Measurements from ENCODE around the gene GH2.
"Not testable (repeated sequence)": the region's sequence is repeated elsewhere in the genome, so short reads cannot be mapped to it uniquely, and the experiment has no call there.

The GH2 gene

DNA sequence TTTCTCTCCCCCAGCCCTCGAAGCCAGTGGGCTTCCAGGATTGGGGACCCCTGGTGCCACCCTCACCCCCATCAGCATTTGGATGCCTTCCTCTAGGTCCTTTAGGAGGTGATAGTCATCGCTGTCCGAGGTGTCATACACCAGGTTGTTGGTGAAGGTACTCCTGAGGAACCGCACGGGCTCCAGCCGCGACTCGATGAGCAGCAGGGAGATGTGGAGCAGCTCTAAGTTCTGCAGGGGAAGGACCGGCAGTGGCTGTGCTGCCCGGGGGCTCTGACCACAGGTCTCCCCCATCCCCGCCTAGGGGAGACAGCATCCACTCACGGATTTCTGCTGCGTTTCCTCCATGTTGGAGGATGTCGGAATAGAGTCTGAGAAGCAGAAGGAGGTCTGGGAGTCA, 28.4 kb upstream of the GH2 start:
- no peak for DNase-seq

- DNase-seq = not testable (repeated sequence)
Observed at GRCh38 chr17:63909586-63909985, 27.8 kb upstream of the GH2 start.

DNA sequence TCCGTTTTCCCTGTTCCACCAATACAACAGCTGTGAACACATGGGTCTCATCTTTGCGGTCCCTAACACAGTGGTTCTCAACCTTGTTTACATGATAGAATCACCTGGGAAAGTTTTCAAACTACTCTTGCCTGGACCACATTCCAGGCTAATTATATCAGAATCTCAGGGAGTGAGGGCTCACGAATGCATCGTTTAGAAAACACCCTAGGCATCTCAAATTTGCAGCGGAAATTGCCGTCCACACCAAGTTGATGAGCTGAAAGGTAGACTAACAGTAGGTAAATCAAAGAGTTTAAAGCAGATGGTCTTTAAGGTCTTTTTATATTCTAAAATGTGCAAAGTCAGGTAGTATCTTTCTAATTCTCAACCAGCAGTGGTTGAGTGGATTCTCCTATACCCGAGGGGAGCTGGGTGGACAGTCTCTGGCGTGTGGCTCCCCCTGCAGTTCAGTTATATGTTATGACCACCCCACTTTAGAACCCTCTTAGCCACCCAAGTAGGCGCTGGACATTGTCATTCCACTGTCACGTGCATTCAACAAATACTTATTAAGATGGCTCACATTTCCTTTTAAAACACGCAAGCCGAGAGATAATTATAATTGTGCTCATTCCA, 25.5 kb upstream of the GH2 start:
- not testable (repeated sequence) for DNase-seq

DNA sequence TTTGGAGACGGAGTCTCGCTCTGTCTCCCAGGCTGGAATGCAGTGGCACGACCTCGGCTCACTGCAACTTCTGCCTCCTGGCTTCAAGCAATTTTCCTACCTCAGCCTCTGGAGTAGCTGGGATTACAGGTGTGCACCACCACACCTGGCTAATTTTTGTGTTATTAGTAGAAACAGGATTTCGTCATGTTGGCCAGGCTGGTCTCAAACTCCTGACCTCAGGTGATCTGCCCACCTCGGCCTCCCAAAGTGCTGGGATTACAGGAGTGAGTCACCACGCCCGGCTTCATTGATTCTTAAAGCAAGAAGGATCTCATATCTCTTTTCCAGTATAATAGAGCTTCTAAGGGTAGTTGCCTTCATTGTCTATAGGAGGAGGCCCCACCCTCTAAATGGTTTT, 23.1 kb upstream of the GH2 start:
- not testable (repeated sequence) for DNase-seq

GRCh38 chr17:63903787-63904201, 22.1 kb upstream of the GH2 start:
- DNase-seq = not testable (repeated sequence)

GRCh38 chr17:63901971-63902370, 20.2 kb upstream of the GH2 start:
- DNase-seq = not testable (repeated sequence)

GRCh38 chr17:63898899-63899798, 17.4 kb upstream of the GH2 start:
- not testable (repeated sequence) for DNase-seq

GRCh38 chr17:63896524-63897354, 15.0 kb upstream of the GH2 start, which contains the start of gene CSH1:
TSS of gene CSH1 (minus strand) at chr17:63896574. CDS start at chr17:63896511, 63 bp downstream.
- DNase-seq = not testable (repeated sequence)

DNA sequence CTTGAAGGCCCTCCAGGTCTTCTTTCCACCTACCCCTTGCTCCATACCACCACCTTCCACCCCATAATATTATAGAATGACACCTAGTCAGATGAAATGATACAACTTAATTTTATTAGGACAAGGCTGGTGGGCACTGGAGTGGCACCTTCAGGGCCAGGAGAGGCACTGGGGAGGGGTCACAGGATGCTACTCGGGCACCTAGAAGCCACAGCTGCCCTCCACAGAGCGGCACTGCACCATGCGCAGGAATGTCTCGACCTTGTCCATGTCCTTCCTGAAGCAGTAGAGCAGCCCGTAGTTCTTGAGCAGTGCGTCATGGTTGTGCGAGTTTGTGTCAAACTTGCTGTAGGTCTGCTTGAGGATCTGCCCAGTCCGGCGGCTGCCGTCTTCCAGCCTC, 13.1 kb upstream of the GH2 start:
- not testable (repeated sequence) for DNase-seq

DNA sequence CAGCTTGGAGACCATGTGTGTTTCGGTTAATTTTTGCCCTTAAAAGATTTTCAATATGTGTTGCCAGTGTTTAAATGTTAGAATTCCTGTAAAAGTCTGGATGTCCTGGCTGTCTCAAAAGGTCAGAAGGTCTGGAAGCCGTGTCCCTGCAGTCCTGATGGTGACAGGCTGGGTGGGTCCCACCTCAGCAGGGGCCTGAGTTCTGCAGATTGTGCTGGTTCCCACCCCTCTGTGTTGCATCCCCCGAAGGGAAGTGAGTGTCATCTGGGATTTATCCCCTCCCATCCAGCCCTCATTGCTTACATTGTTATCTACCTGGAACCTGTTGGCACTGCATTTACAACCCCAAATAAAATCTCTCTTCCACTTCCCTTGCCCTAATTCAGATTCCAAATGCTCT, 12.3 kb upstream of the GH2 start:
- DNase-seq = not testable (repeated sequence)

DNA sequence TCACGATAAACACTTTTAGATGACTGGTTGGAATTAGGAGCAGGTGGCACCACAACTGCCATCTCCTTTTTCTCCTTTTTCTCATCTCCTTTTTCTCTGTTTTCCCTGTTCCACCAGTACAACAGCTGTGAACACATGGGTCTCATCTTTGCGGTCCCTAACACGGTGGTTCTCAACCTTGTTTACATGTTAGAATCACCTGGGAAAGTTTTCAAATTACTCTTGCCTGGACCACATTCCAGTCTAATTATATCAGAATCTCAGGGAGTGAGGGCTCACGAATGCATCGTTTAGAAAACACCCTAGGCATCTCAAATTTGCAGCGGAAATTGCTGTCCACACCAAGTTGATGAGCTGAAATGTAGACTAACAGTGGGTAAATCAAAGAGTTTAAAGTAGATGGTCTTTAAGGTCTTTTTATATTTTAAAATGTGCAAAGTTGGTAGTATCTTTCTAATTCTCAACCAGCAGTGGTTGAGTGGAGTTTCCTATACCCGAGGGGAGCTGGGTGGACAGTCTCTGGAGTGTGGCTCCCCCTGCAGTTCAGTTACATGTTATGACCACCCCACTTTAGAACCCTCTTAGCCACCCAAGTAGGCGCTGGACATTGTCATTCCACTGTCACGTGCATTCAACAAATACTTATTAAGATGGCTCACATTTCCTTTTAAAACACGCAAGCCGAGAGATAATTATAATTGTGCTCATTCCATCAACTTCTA, 10.7 kb upstream of the GH2 start:
- DNase-seq = not testable (repeated sequence)

DNA sequence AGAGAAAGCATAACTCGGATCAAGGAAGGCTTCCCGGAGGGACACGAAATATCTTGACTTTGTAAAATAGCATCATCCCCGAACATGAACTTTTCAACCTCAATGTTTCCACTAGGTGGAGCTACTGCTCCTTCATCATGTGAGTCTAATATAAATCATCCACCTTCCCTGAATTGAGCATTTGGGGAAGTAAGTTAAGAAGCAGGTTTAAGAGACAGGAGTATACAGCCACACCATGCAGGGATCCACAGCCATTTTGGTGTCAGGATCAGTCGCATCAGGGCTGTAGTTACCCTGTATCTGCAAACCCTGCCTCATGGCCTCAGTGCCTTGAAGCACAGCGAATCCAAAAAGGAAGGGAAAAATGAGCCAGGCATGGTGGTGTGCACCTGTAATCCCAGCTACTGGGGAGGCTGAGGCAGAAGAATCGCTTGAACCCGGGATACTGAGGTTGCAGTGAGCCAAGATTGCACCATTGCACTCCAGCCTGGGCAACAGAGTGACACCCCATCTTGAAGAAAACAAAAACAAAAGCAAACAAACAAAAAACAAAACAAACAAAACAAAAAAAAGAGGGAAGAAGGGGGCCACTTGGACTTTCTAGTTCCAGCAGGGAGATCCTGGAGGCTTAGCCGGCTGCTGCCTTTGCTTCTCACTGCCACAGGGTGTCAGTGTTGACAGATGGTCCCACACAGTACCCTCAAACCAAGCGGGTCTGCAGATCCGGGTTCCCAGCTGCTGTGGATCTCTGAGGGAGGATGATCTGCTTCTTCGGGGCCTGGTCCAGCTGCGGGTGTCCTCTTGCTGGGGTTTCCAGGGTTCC, 7.5 kb upstream of the GH2 start:
- not testable (repeated sequence) for DNase-seq

DNA sequence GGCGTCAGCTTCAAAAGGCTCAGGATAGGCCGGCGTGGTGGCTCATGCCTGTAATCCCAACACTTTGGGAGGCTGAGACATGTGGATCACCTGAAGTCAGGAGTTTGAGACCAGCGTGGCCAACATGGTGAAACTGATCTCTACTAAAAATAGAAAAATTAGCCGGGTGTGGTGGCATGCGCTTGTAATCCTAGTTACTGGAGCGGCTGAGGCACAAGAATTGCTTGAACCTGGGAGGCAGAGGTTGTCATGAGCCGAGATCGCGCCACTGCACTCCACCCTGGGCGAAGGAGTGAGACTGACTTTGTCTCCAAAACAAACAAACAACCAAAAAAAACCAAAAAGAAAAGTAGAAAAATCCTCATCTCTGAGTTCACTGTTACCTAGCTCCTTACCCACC, 3.4 kb upstream of the GH2 start:
- not testable (repeated sequence) for DNase-seq

DNA sequence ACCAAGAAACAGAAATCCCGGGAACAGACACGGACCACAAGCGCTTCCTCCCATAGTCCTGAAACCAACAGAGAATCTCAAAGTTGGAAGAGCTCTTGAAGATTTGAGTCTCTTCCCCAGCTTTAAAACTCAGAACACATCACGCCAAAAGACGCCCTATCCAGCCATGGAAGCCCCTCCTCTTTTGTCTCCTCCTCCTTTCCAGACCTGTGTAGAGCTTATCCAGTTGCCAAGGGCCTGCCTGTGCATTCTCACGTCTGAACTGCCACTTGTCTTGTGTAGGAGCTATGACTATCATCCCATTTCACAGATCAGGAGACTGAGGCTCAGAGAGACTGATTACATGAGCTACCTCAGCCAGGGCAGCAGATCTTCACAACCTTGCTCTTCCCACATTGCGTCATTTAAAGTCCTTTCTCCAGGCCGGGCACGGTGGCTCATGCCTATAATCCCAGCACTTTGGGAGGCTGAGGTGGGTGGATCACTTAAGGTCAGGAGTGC, 932 bp upstream of the GH2 start:
- not testable (repeated sequence) for DNase-seq

DNA sequence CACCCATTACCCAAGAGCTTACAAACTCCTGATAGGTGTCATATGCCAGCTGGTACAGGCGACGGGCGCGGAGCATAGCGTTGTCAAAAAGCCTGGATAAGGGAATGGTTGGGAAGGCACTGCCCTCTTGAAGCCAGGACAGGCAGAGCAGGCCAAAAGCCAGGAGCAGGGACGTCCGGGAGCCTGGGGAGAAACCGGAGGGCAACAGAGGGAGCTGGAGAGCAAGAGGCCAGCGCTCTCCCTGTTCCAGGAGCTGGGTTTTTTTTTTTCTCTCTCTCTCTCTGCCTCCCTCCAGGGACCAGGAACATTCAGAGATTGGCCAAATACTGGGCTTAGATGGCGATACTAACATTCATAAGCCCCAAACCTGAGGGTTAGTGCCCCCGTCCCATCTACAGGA, 407 bp downstream of the GH2 start:
- DNase-seq = not testable (repeated sequence)

- DNase-seq = no peak
Observed at GRCh38 chr17:63880706-63881105, 1.0 kb downstream of the GH2 start.

GRCh38 chr17:63878413-63878812, 3.3 kb downstream of the GH2 start:
- DNase-seq = not testable (repeated sequence)

DNA sequence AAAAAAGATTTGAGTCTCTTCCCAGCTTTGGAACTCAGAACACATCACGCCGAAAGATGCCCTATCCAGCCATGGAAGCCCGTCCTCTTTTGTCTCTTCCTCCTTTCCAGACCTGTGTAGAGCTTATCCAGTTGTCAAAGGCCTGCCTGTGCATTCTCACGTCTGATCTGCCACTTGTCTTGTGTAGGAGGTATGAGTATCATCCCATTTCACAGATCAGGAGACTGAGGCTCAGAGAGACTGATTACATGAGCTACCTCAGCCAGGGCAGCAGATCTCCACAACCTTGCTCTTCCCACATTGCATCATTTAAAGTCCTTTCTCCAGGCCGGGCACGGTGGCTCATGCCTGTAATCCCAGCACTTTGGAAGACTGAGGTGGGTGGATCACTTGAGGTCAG, 7.1 kb downstream of the GH2 start:
- DNase-seq = not testable (repeated sequence)

DNA sequence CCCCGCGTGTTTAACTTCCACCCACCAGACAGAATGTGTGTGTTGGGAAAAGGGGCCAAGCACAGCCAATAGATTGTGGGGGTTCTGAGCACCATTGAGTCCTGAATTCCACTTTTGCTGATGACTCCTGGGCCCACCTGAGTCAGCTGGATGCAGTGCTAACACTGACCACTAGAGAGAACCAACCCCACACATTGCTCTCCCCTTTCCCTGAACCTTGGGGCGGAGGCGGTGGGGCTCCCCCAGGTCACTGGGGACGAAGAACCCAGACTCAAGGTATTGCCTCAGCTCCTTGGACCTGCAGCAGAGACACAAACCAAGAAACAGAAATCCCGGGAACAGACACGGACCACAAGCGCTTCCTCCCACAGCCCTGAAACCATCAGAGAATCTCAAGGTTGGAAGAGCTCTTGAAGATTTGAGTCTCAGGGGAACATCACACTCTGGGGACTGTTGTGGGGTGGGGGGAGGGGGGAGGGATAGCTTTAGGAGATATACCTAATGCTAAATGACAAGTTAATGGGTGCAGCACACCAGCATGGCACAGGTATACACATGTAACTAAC, 7.6 kb downstream of the GH2 start:
- DNase-seq = not testable (repeated sequence)

DNA sequence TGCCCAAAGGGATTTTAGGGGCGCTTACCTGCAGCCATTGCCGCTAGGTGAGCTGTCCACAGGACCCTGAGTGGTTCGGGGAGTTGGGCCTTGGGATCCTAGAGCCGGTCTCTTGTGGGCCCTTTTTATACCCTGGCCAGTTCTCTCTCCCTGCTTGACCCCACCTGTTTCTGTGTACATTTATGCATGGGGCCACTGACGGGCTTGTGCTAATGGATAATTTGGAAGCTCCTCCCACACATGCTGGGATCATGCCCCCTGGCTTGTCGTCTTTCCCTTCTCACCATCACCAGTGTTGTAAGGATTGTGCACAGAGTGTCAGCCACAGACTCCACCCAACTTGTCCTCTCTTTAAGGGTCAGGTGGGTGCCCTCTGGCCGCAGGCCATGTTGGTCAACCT, 8.2 kb downstream of the GH2 start, which contains the start of gene CSH2:
TSS of gene CSH2 (minus strand) at position 101 of the 400 bp plus-strand sequence. CDS start at position 38, 63 bp downstream.
- DNase-seq = not testable (repeated sequence)

Data from GF-D8 (cell line).